B cell (primary cell): ENCODE data around the gene FAF1. TPM values are rescaled to one million over a fixed set of nuclear protein-coding genes. Genes with fewer than 3 reads are reported as not detected.

ENCODE experiments used
- ATAC-seq: fragments of 200-7000 bp; cut with Tn5 transposase; one replicate; pipeline ENCODE4 v1.10.0; 2021; ENCODE audit warnings: low read depth, mild to moderate bottlenecking, moderate number of reproducible peaks, moderate library complexity
- CTCF ChIA-PET: fragments of 350-600 bp; sonication (Branson Sonifier 250); formaldehyde crosslinking; loops from one replicate; lab custom pipeline; 2021; ENCODE audit warnings: antibody characterized with exemption, inconsistent platforms; lab: Charles Lee
- POLR2A ChIA-PET: fragments of 350-600 bp; sonication (Branson Sonifier 250); formaldehyde crosslinking; loops from one replicate; lab custom pipeline; 2021; ENCODE audit warnings: antibody characterized with exemption; lab: Charles Lee
- DNase-seq: peaks from one replicate; pipeline ENCODE4 v3.0.0; 2013
- H2AFZ ChIP-seq: 2 replicates; pipeline ENCODE4 v1.6.1; 2012; ENCODE audit warnings: mild to moderate bottlenecking, low read depth, low read length; ENCODE audit not compliant: insufficient read depth, poor library complexity, severe bottlenecking
- H3K27ac ChIP-seq, 2 donors: 1 replicate in 1 of 2; 2 replicates in 1 of 2; pipeline ENCODE4 v1.5.1; 2012 to 2013; ENCODE audit warnings: low read length in 2 of 2, mild to moderate bottlenecking in 2 of 2, moderate library complexity in 1 of 2
- H3K27me3 ChIP-seq, 4 experiments: fragments of 200-600 bp in 1 of 4; sonication (generic) in 1 of 4; replicated peaks in 1 of 4; 1 replicate in 2 of 4; 2 replicates in 2 of 4; pipeline versions ENCODE4 v1.6.1 to v1.7.0; 2013 to 2016; ENCODE audit warnings: low read length in 3 of 4, mild to moderate bottlenecking in 2 of 4, mixed read lengths in 1 of 4, moderate library complexity in 1 of 4; ENCODE audit not compliant: insufficient read depth in 4 of 4, control insufficient read depth in 3 of 4; ENCODE audit errors: control extremely low read depth in 1 of 4
- H3K36me3 ChIP-seq, 2 experiments: replicated peaks in 1 of 2; 1 replicate in 1 of 2; 2 replicates in 1 of 2; pipeline versions ENCODE4 v1.6.1 to v1.7.1; 2013; ENCODE audit warnings: low read length in 1 of 2; ENCODE audit not compliant: insufficient read depth in 2 of 2, control insufficient read depth in 1 of 2; ENCODE audit errors: control extremely low read depth in 1 of 2, extremely low read depth in 1 of 2
- H3K4me1 ChIP-seq, 2 donors: fragments of 200-600 bp in 1 of 2; sonication (generic) in 1 of 2; 1 replicate in 1 of 2; 2 replicates in 1 of 2; pipeline versions ENCODE4 v1.5.1 to v1.6.1; 2013 to 2017; ENCODE audit warnings: low read length in 2 of 2; ENCODE audit not compliant: control insufficient read depth in 2 of 2, insufficient read depth in 2 of 2
- H3K4me2 ChIP-seq: replicated peaks from 2 replicates; pipeline ENCODE3; 2012; ENCODE audit warnings: mild to moderate bottlenecking, low read depth, low read length; ENCODE audit not compliant: poor library complexity, severe bottlenecking
- H3K4me3 ChIP-seq, 5 experiments: fragments of 200-600 bp in 1 of 5; sonication (generic) in 1 of 5; 1 replicate in 3 of 5; 2 replicates in 2 of 5; pipeline versions ENCODE4 v1.5.1 to v1.7.0; 2011 to 2016; ENCODE audit warnings: low read length in 4 of 5, mild to moderate bottlenecking in 4 of 5, low read depth in 2 of 5, control low read depth in 1 of 5, moderate library complexity in 1 of 5; ENCODE audit not compliant: insufficient read depth in 1 of 5; ENCODE audit errors: control extremely low read depth in 1 of 5, extremely low read depth in 1 of 5
- H3K79me2 ChIP-seq: fragments of 200-600 bp; sonication (generic); one replicate; pipeline ENCODE4 v1.6.0; 2016; ENCODE audit warnings: low read length; ENCODE audit not compliant: control insufficient read depth, insufficient read depth
- H3K9ac ChIP-seq: fragments of 200-600 bp; sonication (generic); 2 replicates; pipeline ENCODE4 v1.6.1; 2017; ENCODE audit warnings: mild to moderate bottlenecking, low read length, moderate library complexity
- H3K9me3 ChIP-seq, 3 donors: one replicate each; pipeline versions ENCODE4 v1.6.1 to v1.7.1; 2013; ENCODE audit warnings: low read length in 2 of 3; ENCODE audit not compliant: control insufficient read depth in 2 of 3, insufficient read depth in 1 of 3; ENCODE audit errors: control extremely low read depth in 1 of 3
- H4K20me1 ChIP-seq: 2 replicates; pipeline ENCODE4 v1.6.0; 2012; ENCODE audit warnings: mild to moderate bottlenecking, low read length; ENCODE audit not compliant: insufficient read depth, control insufficient read depth, poor library complexity, severe bottlenecking
- H3K27ac Mint-ChIP-seq: one replicate; pipeline ENCODE4 v1.8.0; 2021; ENCODE audit warnings: mixed read lengths
- H3K27me3 Mint-ChIP-seq: one replicate; pipeline ENCODE4 v1.8.0; 2021; ENCODE audit warnings: mixed read lengths
- H3K4me1 Mint-ChIP-seq: one replicate; pipeline ENCODE4 v1.8.0; 2021; ENCODE audit warnings: mixed read lengths
- H3K4me3 Mint-ChIP-seq: one replicate; pipeline ENCODE4 v1.8.0; 2021; ENCODE audit warnings: mixed read lengths
- H3K9me3 Mint-ChIP-seq: one replicate; pipeline ENCODE4 v1.8.0; 2022; ENCODE audit warnings: mixed read lengths; ENCODE audit not compliant: insufficient read depth
- EZH2 ChIP-seq: IDR thresholded peaks from 2 replicates; pipeline ENCODE4 v1.6.1; 2012; ENCODE audit warnings: borderline replicate concordance, low read depth, mild to moderate bottlenecking, moderate library complexity, low read length; ENCODE audit not compliant: insufficient read depth, poor library complexity, severe bottlenecking
- WGBS: methylation state at CpG from one replicate; pipeline ENCODE4 v1.1.5; 2013; ENCODE audit warnings: missing lambda C conversion rate; ENCODE audit not compliant: insufficient coverage; 5-methylcytosine and 5-hydroxymethylcytosine counted together
- intact Hi-C: fragments of 100-400 bp; cut with micrococcal nuclease; formaldehyde crosslinking; loops from one replicate; pipeline ENCODE4 v1.10.0; 2022
- polyA plus RNA-seq: library from polyadenylated mRNA; depleted of rRNA; stranded (reverse); fragments of >200 nt; gene quantifications from 2 replicates; pipeline ENCODE4 v1.2.3, GENCODE V29; 2012
- total RNA-seq, 2 donors: library from RNA; stranded (reverse); fragments of 120-200 nt in 1 of 2; gene quantifications; 1 replicate in 1 of 2; 2 replicates in 1 of 2; pipeline versions ENCODE4 v1.2.3 to v1.2.4, GENCODE V29; 2013 to 2022
- TF ChIP-seq, protein P1 (sequence below): fragments of 200-600 bp; IDR thresholded peaks from one replicate; pipeline ENCODE4 v1.8.0; 2022; ENCODE audit warnings: antibody characterized with exemption, mild to moderate bottlenecking

FAF1 gene
- total and polyA plus RNA-seq, 2 donors (not counting 1 experiment from before 2014, with no cell fraction given), result 10.1 to 58.4 TPM

DNA sequence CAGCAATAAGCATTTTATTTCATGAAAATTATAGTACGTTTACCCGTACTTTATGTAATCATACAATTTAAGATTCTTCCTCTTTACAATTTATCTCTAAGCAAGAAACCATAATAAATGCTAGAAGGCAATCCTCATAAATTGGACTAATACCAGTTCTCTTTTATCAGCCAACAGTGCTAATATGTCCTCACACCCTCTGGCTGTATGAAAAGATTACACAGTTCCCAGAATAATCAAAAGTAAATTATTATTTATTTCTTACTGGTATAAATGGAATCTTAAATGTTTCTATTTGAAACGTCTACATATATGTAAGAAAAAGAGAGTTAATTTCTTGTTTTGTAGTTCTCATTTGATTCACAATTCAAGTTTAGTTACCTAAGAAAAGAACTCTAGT lies 6.9 kb upstream of the FAF1 start:
- ChIA-PET CTCF (interaction anchor here (1.0 to 2.9 kb wide), 2 partner anchors 8 to 11 kb away, joined by 3 to 16 read pairs; no protein-coding TSS in a partner anchor), POLR2A (interaction anchor here (1.3 kb wide), 1 partner anchor 11 kb away, joined by 3 read pairs; no protein-coding TSS in a partner anchor)
- intact Hi-C loops, result loop anchor here (5.0 to 10.0 kb wide), 4 partner anchors 95 to 1400 kb away; partner anchors contain the start of genes CC2D1B, EPS15 and RNF11
- Histone ChIP-seq H4K20me1 (no peaks in the 10 kb centered on the region), H3K9ac (no peak overlapping the region), H3K27ac (no peak overlapping the region), H3K4me2 (peak overlapping the region; percentile 83), H3K4me3 (no peak overlapping the region), H3K4me1 (peaks cover 20 to 26% of the 10 kb centered on the region in 2 donors), H3K79me2 (no peaks in the 10 kb centered on the region), H3K36me3 (no peaks in the 10 kb centered on the region), H2AFZ (peak overlapping the region; percentile 97), H3K9me3 (no peaks in the 10 kb centered on the region), H3K27me3 (peaks cover 0 to 18% (median 11%) of the 10 kb centered on the region in 4 experiments)
- no peak for TF ChIP-seq EZH2
- TF ChIP-seq, protein P1, sequence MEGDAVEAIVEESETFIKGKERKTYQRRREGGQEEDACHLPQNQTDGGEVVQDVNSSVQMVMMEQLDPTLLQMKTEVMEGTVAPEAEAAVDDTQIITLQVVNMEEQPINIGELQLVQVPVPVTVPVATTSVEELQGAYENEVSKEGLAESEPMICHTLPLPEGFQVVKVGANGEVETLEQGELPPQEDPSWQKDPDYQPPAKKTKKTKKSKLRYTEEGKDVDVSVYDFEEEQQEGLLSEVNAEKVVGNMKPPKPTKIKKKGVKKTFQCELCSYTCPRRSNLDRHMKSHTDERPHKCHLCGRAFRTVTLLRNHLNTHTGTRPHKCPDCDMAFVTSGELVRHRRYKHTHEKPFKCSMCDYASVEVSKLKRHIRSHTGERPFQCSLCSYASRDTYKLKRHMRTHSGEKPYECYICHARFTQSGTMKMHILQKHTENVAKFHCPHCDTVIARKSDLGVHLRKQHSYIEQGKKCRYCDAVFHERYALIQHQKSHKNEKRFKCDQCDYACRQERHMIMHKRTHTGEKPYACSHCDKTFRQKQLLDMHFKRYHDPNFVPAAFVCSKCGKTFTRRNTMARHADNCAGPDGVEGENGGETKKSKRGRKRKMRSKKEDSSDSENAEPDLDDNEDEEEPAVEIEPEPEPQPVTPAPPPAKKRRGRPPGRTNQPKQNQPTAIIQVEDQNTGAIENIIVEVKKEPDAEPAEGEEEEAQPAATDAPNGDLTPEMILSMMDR, result no peak
- WGBS, result no CpG with 5 or more reads among the region's 3 CpGs
- H3K4me3 Mint-ChIP-seq, result peak overlapping the region; percentile 97
- H3K27me3 Mint-ChIP-seq, result peaks cover 11% of the 10 kb centered on the region
- DNase-seq (no peak), ATAC-seq (no peak)
- peaks cover 24% of the 10 kb centered on the region for H3K4me1 Mint-ChIP-seq
- peak overlapping the region; percentile 38 for H3K27ac Mint-ChIP-seq
- H3K9me3 Mint-ChIP-seq, result no peaks in the 10 kb centered on the region

DNA sequence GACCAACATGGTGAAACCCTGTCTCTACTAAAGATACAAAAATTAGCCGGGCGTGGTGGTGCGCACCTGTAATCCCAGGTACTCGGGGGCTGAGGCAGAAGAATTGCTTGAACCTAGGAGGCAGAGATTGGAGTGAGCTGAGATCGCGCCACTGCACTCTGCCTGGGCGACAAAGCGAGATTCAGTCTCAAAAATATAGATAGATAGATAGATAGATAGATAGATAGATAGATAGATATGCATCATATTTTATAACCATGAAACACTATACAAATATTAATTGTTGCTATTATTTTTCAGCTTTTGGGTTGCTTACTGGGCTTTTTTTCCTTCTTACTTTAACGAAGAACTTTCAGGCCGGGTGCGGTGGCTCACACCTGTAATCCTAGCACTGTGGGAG lies 4.8 kb upstream of the FAF1 start:
- Histone ChIP-seq H2AFZ (no peak overlapping the region), H3K4me3 (no peak overlapping the region), H4K20me1 (no peaks in the 10 kb centered on the region), H3K27ac (no peak overlapping the region), H3K4me2 (no peak overlapping the region), H3K27me3 (peaks cover 0 to 1% (median 0%) of the 10 kb centered on the region in 4 experiments), H3K9me3 (no peaks in the 10 kb centered on the region), H3K79me2 (no peaks in the 10 kb centered on the region), H3K9ac (no peak overlapping the region), H3K36me3 (no peaks in the 10 kb centered on the region), H3K4me1 (peaks cover 13 to 22% of the 10 kb centered on the region in 2 donors)
- ATAC-seq (no peak), DNase-seq (no peak)
- intact Hi-C loops, result loop anchor here (5.0 to 10.0 kb wide), 4 partner anchors 93 to 1402 kb away; partner anchors contain the start of genes CC2D1B, EPS15 and RNF11
- ChIA-PET CTCF (no interaction called here), POLR2A (no interaction called here)
- no peak overlapping the region for H3K4me3 Mint-ChIP-seq
- no peak overlapping the region for H3K27ac Mint-ChIP-seq
- WGBS, result no CpG with 5 or more reads among the region's 11 CpGs
- TF ChIP-seq, protein P1, result no peak
- no peaks in the 10 kb centered on the region for H3K27me3 Mint-ChIP-seq
- H3K4me1 Mint-ChIP-seq, result peaks cover 20% of the 10 kb centered on the region
- H3K9me3 Mint-ChIP-seq, result no peaks in the 10 kb centered on the region
